Measurements from ENCODE around the gene YBX1.

DNA sequence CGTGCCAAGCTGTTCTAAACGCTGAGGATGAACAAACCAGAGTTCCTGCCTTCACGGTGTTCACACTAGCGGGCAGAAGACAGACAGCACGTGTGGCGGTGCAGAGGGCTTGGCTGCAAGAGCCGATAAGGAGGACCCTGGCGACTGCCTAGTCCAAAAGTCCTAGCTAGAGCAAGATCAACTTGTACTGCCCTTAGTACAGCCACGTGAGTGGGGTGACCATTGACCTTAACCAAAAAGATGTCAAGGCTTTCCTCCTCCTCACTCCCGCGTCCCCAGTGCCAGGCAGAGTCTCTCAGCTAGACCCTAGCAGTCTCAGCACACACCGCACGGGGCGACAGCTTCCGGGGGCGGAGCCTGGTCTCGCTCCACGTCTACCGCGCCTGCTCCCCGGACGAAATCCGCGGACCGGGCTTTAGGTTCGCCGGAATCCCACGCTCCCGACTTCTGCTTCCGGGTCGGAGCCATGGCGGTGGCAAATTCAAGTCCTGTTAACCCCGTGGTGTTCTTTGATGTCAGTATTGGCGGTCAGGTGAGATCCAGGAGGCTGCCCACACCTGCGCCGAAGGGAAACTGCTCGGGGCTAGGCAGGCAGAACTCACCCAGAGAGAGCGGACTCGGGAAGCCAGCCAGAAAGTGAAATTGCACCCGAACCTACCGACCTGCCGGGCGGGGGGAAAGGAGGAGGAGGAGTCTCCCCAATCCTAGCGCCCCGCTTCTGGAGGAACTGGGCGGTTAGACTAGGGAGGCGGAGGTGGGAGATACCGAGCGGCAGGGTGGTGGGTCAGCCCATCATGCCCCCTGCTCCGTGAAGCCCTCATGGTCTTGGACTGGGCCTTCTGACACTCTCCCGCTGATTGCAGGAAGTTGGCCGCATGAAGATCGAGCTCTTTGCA lies 24.0 kb upstream of the YBX1 start, which contains the start of gene PPIH:
- peak; percentile 73 for TF ChIP-seq ZFX (CRISPR knock-in tag; IDR thresholded peaks at IDR 0.05; ENCODE audit: low read depth)
- TF ChIP-seq, protein P1, sequence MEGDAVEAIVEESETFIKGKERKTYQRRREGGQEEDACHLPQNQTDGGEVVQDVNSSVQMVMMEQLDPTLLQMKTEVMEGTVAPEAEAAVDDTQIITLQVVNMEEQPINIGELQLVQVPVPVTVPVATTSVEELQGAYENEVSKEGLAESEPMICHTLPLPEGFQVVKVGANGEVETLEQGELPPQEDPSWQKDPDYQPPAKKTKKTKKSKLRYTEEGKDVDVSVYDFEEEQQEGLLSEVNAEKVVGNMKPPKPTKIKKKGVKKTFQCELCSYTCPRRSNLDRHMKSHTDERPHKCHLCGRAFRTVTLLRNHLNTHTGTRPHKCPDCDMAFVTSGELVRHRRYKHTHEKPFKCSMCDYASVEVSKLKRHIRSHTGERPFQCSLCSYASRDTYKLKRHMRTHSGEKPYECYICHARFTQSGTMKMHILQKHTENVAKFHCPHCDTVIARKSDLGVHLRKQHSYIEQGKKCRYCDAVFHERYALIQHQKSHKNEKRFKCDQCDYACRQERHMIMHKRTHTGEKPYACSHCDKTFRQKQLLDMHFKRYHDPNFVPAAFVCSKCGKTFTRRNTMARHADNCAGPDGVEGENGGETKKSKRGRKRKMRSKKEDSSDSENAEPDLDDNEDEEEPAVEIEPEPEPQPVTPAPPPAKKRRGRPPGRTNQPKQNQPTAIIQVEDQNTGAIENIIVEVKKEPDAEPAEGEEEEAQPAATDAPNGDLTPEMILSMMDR (CRISPR knock-in tag; IDR thresholded peaks at IDR 0.05): peak; percentile 42
- TF ChIP-seq ZNF160 (CRISPR knock-in tag; IDR thresholded peaks at IDR 0.05): no peak; the same call in 1 of the 2 replicates
- peak; percentile 91 to 98 for TF ChIP-seq POLR2A (IDR thresholded peaks at IDR 0.05; ENCODE audit: insufficient read depth in 1 of 2, low read depth in 2 of 2, low read length in 2 of 2)
- TF ChIP-seq ZKSCAN1 (IDR thresholded peaks at IDR 0.05; ENCODE audit: low read length): no peak
- peak; percentile 86 for TF ChIP-seq GMEB1 (CRISPR knock-in tag; IDR thresholded peaks at IDR 0.05; ENCODE audit: borderline replicate concordance)
- TF ChIP-seq ZBTB10 (CRISPR knock-in tag; IDR thresholded peaks at IDR 0.05; ENCODE audit: borderline replicate concordance): no peak
- TF ChIP-seq FOXP1 (IDR thresholded peaks at IDR 0.05): no peak
- no peak; the same call in 1 of the 2 replicates for TF ChIP-seq FOXP1 (CRISPR knock-in tag; IDR thresholded peaks at IDR 0.05)
- TF ChIP-seq TCF12 (IDR thresholded peaks at IDR 0.05): no peak
- TF ChIP-seq TCF12 (CRISPR knock-in tag; IDR thresholded peaks at IDR 0.05): no peak
- TF ChIP-seq ZBTB26 (CRISPR knock-in tag; IDR thresholded peaks at IDR 0.05; ENCODE audit: borderline replicate concordance): no peak
- TF ChIP-seq YEATS2 (CRISPR knock-in tag; IDR thresholded peaks at IDR 0.05; ENCODE audit: borderline replicate concordance): peak; percentile 92
- TF ChIP-seq ZNF3 (CRISPR knock-in tag; IDR thresholded peaks at IDR 0.05): no peak; the same call in 1 of the 2 replicates

Data from HepG2 (cell line).